WTC11 (cell line): ENCODE data around the gene RPN2. TPM values are rescaled to one million over a fixed set of nuclear protein-coding genes. Genes with fewer than 3 reads are reported as not detected.

ENCODE experiments used
- ATAC-seq: fragments of 200-7000 bp; cut with Tn5 transposase; 2 replicates; pipeline ENCODE4 v1.10.0; 2021; ENCODE audit warnings: mild to moderate bottlenecking, moderate library complexity
- CTCF ChIA-PET: fragments of 300-600 bp; sonication (Branson Sonifier 250); formaldehyde crosslinking; loops from one replicate; lab custom pipeline; 2021; ENCODE audit warnings: antibody characterized with exemption; lab: Charles Lee
- POLR2A ChIA-PET: fragments of 350-600 bp; sonication (Branson Sonifier 250); formaldehyde crosslinking; loops from one replicate; lab custom pipeline; 2021; ENCODE audit warnings: antibody characterized with exemption; lab: Charles Lee
- DNase-seq: peaks from one replicate; pipeline ENCODE4 v3.0.0; 2021; ENCODE audit warnings: low spot score
- H3K27ac Mint-ChIP-seq: 2 replicates; pipeline ENCODE4 v1.8.0; 2021; ENCODE audit warnings: mixed read lengths
- H3K27me3 Mint-ChIP-seq: 2 replicates; pipeline ENCODE4 v1.8.0; 2021; ENCODE audit warnings: low read depth, mild to moderate bottlenecking, moderate library complexity, mixed read lengths
- H3K36me3 Mint-ChIP-seq: 2 replicates; pipeline ENCODE4 v1.8.0; 2021; ENCODE audit warnings: mixed read lengths
- H3K4me1 Mint-ChIP-seq: 2 replicates; pipeline ENCODE4 v1.8.0; 2022; ENCODE audit warnings: mixed read lengths
- H3K4me3 Mint-ChIP-seq: 2 replicates; pipeline ENCODE4 v1.8.0; 2021; ENCODE audit warnings: mild to moderate bottlenecking, moderate library complexity, mixed read lengths
- H3K9me3 Mint-ChIP-seq: 2 replicates; pipeline ENCODE4 v1.8.0; 2021; ENCODE audit warnings: mixed read lengths
- ARID4B ChIP-seq: sonication (generic); formaldehyde crosslinking; IDR thresholded peaks from 2 replicates; pipeline ENCODE4 v1.8.0; 2023; ENCODE audit warnings: missing genetic modification reagents, mild to moderate bottlenecking, borderline replicate concordance
- ELF4 ChIP-seq: sonication (generic); formaldehyde crosslinking; IDR thresholded peaks from 2 replicates; pipeline ENCODE4 v1.8.1; 2022; ENCODE audit warnings: low read depth, mild to moderate bottlenecking, moderate library complexity, missing genetic modification reagents
- FOXJ3 ChIP-seq: sonication (generic); formaldehyde crosslinking; IDR thresholded peaks from 2 replicates; pipeline ENCODE4 v1.9.0; 2021; ENCODE audit warnings: missing genetic modification reagents, mild to moderate bottlenecking, borderline replicate concordance
- FOXK1 ChIP-seq: sonication (generic); formaldehyde crosslinking; IDR thresholded peaks from 2 replicates; pipeline ENCODE4 v1.8.0; 2022; ENCODE audit warnings: mild to moderate bottlenecking, moderate library complexity, missing genetic modification reagents
- NFATC4 ChIP-seq: fragments of 250-450 bp; sonication (Bioruptor Pico); IDR thresholded peaks from 2 replicates; pipeline ENCODE4 v1.9.0; 2021; ENCODE audit warnings: mild to moderate bottlenecking
- RELA ChIP-seq: sonication (generic); formaldehyde crosslinking; IDR thresholded peaks from 2 replicates; pipeline ENCODE4 v1.8.1; 2022; ENCODE audit warnings: missing genetic modification reagents, mild to moderate bottlenecking, borderline replicate concordance
- TEAD1 ChIP-seq: sonication (generic); formaldehyde crosslinking; IDR thresholded peaks from 2 replicates; pipeline ENCODE4 v1.8.0; 2022; ENCODE audit warnings: mild to moderate bottlenecking, missing genetic modification reagents
- ZBTB21 ChIP-seq: sonication (generic); formaldehyde crosslinking; IDR thresholded peaks from 2 replicates; pipeline ENCODE4 v1.8.1; 2023; ENCODE audit warnings: mild to moderate bottlenecking, missing genetic modification reagents, borderline replicate concordance
- ZNF121 ChIP-seq: sonication (generic); formaldehyde crosslinking; IDR thresholded peaks from 2 replicates; pipeline ENCODE4 v1.8.0; 2023; ENCODE audit warnings: missing genetic modification reagents
- ZNF317 ChIP-seq: sonication (generic); formaldehyde crosslinking; IDR thresholded peaks from 2 replicates; pipeline ENCODE4 v1.8.1; 2023; ENCODE audit warnings: low read depth, mild to moderate bottlenecking, moderate library complexity, missing genetic modification reagents, borderline replicate concordance
- ZNF671 ChIP-seq: fragments of 250-450 bp; sonication (Bioruptor Pico); IDR thresholded peaks from 2 replicates; pipeline ENCODE4 v1.8.0; 2021; ENCODE audit warnings: mild to moderate bottlenecking
- total RNA-seq: library from RNA; stranded (reverse); gene quantifications from 3 replicates; pipeline ENCODE4 v1.2.3, GENCODE V29; 2021
- TF ChIP-seq, protein P1 (sequence below): sonication (generic); formaldehyde crosslinking; IDR thresholded peaks from 2 replicates; pipeline ENCODE4 v1.8.0; 2023; ENCODE audit warnings: missing genetic modification reagents
- TF ChIP-seq, protein P2 (sequence below): sonication (generic); formaldehyde crosslinking; IDR thresholded peaks from 2 replicates; pipeline ENCODE4 v1.8.0; 2022; ENCODE audit warnings: missing genetic modification reagents
- TF ChIP-seq, protein P3 (sequence below): fragments of 250-450 bp; sonication (Bioruptor Pico); IDR thresholded peaks from 2 replicates; pipeline ENCODE4 v1.9.0; 2021; ENCODE audit warnings: mild to moderate bottlenecking, borderline replicate concordance
- TF ChIP-seq, protein P4 (sequence below): sonication (generic); formaldehyde crosslinking; IDR thresholded peaks from 2 replicates; pipeline ENCODE4 v1.8.0; 2022; ENCODE audit warnings: mild to moderate bottlenecking, missing genetic modification reagents

RPN2 gene
- total RNA-seq, 1 experiment from 2014 or later, result 205 TPM

GRCh38 chr20:37228656-37229055 is 49.5 kb downstream of the RPN2 start (continued):
- TF ChIP-seq FOXK1 (CRISPR knock-in tag), result no peak

DNA sequence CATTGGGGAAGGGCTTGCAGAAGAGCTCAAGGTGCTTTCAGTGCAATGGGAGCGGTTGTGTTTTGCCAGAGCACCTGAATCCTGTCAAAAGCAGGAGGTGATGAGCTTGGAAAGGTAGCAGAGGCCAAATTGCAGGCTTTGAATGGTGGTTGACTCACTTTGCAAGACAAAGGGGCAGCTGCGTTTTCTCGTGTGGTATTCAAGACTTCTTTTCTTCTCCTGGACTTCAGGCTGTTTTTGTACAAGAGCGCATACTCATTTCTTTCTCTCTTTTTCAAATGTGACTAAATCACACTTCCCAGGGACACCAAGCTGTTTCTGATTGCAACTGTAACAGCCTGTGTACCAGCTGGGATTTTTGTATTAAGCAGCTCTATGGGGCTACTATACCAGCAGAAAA is 50.2 kb downstream of the RPN2 start:
- ATAC-seq (peak; percentile 78), DNase-seq (peak; percentile 52)
- Mint-ChIP-seq H3K36me3 (peaks cover 87% of the 10 kb centered on the region), H3K9me3 (no peaks in the 10 kb centered on the region), H3K27ac (peak overlapping the region; percentile 89), H3K27me3 (no peaks in the 10 kb centered on the region), H3K4me3 (peak overlapping the region; percentile 4), H3K4me1 (peaks cover 47% of the 10 kb centered on the region)
- CTCF ChIA-PET, result interaction anchor here (0.6 to 2.7 kb wide), 9 partner anchors 14 to 245 kb away, joined by 3 to 23 read pairs (median 4); partner anchors contain the start of gene RPN2
- POLR2A ChIA-PET, result interaction anchor here (1.0 to 2.5 kb wide), 2 partner anchors 38 to 51 kb away, joined by 3 to 9 read pairs; partner anchors contain the start of genes MROH8 and RPN2
- TF ChIP-seq FOXJ3 (CRISPR knock-in tag) (no peak), ZBTB21 (CRISPR knock-in tag) (0 out of 2 replicates have a peak, but pooled peaks have one; percentile 19)
- TF ChIP-seq, protein P1, sequence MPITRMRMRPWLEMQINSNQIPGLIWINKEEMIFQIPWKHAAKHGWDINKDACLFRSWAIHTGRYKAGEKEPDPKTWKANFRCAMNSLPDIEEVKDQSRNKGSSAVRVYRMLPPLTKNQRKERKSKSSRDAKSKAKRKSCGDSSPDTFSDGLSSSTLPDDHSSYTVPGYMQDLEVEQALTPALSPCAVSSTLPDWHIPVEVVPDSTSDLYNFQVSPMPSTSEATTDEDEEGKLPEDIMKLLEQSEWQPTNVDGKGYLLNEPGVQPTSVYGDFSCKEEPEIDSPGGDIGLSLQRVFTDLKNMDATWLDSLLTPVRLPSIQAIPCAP, result no peak

- H3K36me3 Mint-ChIP-seq, result peaks cover 87% of the 10 kb centered on the region
Observed at GRCh38 chr20:37230200-37230599, 51.1 kb downstream of the RPN2 start.

DNA sequence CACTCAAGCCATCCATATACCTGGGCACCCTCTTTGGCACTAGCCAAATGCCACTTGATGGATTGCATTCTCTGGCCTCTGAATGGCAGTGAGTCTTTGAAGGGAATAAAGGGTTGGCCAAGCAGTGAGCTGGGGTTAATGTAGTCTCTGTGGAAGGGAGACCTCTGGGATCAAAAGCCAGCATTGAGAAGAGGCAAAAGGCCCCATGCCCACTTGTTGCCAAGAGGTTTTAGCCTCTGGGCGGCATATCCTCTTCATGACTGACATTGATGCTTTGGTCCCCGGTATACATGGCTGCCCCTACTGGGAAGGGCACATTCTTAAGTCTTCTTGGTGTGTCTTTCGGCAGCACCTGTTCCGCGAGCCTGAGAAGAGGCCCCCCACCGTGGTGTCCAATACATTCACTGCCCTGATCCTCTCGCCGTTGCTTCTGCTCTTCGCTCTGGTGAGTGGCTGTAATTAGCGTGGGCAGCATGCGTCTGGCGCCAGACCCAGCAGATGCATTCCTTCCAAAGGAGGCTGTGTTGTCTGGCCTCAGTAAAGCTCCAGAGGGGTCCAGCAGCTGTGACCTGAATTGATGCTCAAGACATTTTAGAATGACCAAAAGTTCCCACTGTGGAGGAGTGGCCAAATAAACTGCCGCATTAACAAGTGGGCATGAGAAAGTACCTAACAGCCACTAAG is 53.0 kb downstream of the RPN2 start:
- ChIA-PET POLR2A (no interaction called here), CTCF (no interaction called here)
- no peak overlapping the region for H3K4me3 Mint-ChIP-seq
- H3K27ac Mint-ChIP-seq, result peak overlapping the region; percentile 88
- H3K36me3 Mint-ChIP-seq, result peaks cover 86% of the 10 kb centered on the region
- DNase-seq (no peak), ATAC-seq (no peak)
- peaks cover 44% of the 10 kb centered on the region for H3K4me1 Mint-ChIP-seq
- no peaks in the 10 kb centered on the region for H3K9me3 Mint-ChIP-seq
- no peaks in the 10 kb centered on the region for H3K27me3 Mint-ChIP-seq
- TF ChIP-seq, protein P2, sequence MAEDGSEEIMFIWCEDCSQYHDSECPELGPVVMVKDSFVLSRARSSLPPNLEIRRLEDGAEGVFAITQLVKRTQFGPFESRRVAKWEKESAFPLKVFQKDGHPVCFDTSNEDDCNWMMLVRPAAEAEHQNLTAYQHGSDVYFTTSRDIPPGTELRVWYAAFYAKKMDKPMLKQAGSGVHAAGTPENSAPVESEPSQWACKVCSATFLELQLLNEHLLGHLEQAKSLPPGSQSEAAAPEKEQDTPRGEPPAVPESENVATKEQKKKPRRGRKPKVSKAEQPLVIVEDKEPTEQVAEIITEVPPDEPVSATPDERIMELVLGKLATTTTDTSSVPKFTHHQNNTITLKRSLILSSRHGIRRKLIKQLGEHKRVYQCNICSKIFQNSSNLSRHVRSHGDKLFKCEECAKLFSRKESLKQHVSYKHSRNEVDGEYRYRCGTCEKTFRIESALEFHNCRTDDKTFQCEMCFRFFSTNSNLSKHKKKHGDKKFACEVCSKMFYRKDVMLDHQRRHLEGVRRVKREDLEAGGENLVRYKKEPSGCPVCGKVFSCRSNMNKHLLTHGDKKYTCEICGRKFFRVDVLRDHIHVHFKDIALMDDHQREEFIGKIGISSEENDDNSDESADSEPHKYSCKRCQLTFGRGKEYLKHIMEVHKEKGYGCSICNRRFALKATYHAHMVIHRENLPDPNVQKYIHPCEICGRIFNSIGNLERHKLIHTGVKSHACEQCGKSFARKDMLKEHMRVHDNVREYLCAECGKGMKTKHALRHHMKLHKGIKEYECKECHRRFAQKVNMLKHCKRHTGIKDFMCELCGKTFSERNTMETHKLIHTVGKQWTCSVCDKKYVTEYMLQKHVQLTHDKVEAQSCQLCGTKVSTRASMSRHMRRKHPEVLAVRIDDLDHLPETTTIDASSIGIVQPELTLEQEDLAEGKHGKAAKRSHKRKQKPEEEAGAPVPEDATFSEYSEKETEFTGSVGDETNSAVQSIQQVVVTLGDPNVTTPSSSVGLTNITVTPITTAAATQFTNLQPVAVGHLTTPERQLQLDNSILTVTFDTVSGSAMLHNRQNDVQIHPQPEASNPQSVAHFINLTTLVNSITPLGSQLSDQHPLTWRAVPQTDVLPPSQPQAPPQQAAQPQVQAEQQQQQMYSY (CRISPR knock-in tag), result no peak
- TF ChIP-seq, protein P3, sequence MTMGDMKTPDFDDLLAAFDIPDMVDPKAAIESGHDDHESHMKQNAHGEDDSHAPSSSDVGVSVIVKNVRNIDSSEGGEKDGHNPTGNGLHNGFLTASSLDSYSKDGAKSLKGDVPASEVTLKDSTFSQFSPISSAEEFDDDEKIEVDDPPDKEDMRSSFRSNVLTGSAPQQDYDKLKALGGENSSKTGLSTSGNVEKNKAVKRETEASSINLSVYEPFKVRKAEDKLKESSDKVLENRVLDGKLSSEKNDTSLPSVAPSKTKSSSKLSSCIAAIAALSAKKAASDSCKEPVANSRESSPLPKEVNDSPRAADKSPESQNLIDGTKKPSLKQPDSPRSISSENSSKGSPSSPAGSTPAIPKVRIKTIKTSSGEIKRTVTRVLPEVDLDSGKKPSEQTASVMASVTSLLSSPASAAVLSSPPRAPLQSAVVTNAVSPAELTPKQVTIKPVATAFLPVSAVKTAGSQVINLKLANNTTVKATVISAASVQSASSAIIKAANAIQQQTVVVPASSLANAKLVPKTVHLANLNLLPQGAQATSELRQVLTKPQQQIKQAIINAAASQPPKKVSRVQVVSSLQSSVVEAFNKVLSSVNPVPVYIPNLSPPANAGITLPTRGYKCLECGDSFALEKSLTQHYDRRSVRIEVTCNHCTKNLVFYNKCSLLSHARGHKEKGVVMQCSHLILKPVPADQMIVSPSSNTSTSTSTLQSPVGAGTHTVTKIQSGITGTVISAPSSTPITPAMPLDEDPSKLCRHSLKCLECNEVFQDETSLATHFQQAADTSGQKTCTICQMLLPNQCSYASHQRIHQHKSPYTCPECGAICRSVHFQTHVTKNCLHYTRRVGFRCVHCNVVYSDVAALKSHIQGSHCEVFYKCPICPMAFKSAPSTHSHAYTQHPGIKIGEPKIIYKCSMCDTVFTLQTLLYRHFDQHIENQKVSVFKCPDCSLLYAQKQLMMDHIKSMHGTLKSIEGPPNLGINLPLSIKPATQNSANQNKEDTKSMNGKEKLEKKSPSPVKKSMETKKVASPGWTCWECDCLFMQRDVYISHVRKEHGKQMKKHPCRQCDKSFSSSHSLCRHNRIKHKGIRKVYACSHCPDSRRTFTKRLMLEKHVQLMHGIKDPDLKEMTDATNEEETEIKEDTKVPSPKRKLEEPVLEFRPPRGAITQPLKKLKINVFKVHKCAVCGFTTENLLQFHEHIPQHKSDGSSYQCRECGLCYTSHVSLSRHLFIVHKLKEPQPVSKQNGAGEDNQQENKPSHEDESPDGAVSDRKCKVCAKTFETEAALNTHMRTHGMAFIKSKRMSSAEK (CRISPR knock-in tag), result no peak
- TF ChIP-seq, protein P4, sequence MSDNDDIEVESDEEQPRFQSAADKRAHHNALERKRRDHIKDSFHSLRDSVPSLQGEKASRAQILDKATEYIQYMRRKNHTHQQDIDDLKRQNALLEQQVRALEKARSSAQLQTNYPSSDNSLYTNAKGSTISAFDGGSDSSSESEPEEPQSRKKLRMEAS (CRISPR knock-in tag), result no peak
- TF ChIP-seq NFATC4 (CRISPR knock-in tag) (no peak), ZNF671 (CRISPR knock-in tag) (no peak), ZNF317 (CRISPR knock-in tag) (no peak), ARID4B (CRISPR knock-in tag) (no peak), ZBTB21 (CRISPR knock-in tag) (no peak), ZNF121 (CRISPR knock-in tag) (no peak), TEAD1 (CRISPR knock-in tag) (no peak)

More at GRCh38 chr20:37230200-37230599, 51.1 kb downstream of the RPN2 start:
- H3K27me3 Mint-ChIP-seq, result no peaks in the 10 kb centered on the region
- H3K27ac Mint-ChIP-seq, result peak overlapping the region; percentile 89
- no peak overlapping the region; the same call in 1 of the 2 replicates for H3K4me3 Mint-ChIP-seq
- CTCF ChIA-PET, result interaction anchor here (0.6 to 2.7 kb wide), 5 partner anchors 13 to 246 kb away, joined by 3 to 23 read pairs (median 4); no protein-coding TSS in a partner anchor
- no peaks in the 10 kb centered on the region for H3K9me3 Mint-ChIP-seq
- peaks cover 47% of the 10 kb centered on the region for H3K4me1 Mint-ChIP-seq
- no peak for TF ChIP-seq ELF4 (CRISPR knock-in tag)
- no peak for TF ChIP-seq RELA (CRISPR knock-in tag)
- TF ChIP-seq ZBTB21 (CRISPR knock-in tag), result no peak
- POLR2A ChIA-PET, result interaction anchor here (1.0 to 2.5 kb wide), 2 partner anchors 37 to 51 kb away, joined by 3 to 9 read pairs; partner anchors contain the start of genes MROH8 and RPN2
- ATAC-seq (no peak), DNase-seq (no peak)
